Colonic mucosa (tissue), 4 donors: ENCODE data around the gene NTN3. TPM values are rescaled to one million over a fixed set of nuclear protein-coding genes. Genes with fewer than 3 reads are reported as not detected.

ENCODE experiments used
- DNase-seq: peaks from one replicate; pipeline ENCODE4 v3.0.0-alpha.2; 2020
- H3K27ac ChIP-seq: fragments of 200-600 bp; one replicate; pipeline ENCODE4 v1.8.0; 2021
- H3K27me3 ChIP-seq: fragments of 200-600 bp; one replicate; pipeline ENCODE4 v1.8.0; 2021
- H3K36me3 ChIP-seq: fragments of 200-600 bp; one replicate; pipeline ENCODE4 v1.8.0; 2021
- H3K4me1 ChIP-seq: fragments of 200-600 bp; one replicate; pipeline ENCODE4 v1.8.0; 2021; ENCODE audit warnings: mild to moderate bottlenecking
- H3K4me3 ChIP-seq: fragments of 200-600 bp; one replicate; pipeline ENCODE4 v1.8.0; 2021
- H3K9ac ChIP-seq, 2 donors: one replicate each; pipeline ENCODE4 v1.7.0; 2013; ENCODE audit warnings: control low read depth in 2 of 2, low read depth in 2 of 2, low read length in 2 of 2
- H3K9me3 ChIP-seq: fragments of 200-600 bp; one replicate; pipeline ENCODE4 v1.8.0; 2021
- CTCF ChIP-seq: fragments of 200-600 bp; IDR thresholded peaks from one replicate; pipeline ENCODE4 v1.8.0; 2022; ENCODE audit warnings: antibody characterized with exemption, mild to moderate bottlenecking
- intact Hi-C: fragments of 100-400 bp; cut with DNase I; formaldehyde crosslinking; loops from one replicate; pipeline ENCODE4 v1.14.1; 2022
- total RNA-seq, 2 donors: library from RNA; stranded (reverse); fragmentation: NEBNext Ultra II Directional in 1 of 2; extraction: Animal tissue kit (Norgen Biotek cat#: 25700) in 1 of 2; gene quantifications; one replicate each; pipeline ENCODE4 v1.2.1, GENCODE V29; 2021
- donor health status: healthy.
- donor health status: DM: no; HTN: no; CAD: no.
- donor health status: DM: no; HTN: no; CAD: no.

NTN3 gene
- total RNA-seq, 2 donors from 2014 or later: not detected

GRCh38 chr16:2458887-2459646 lies 12.0 kb upstream of the NTN3 start:
- no peaks in the 10 kb centered on the region for H3K36me3 ChIP-seq
- H3K27me3 ChIP-seq: no peaks in the 10 kb centered on the region
- peak overlapping the region; percentile 70 to 76 for H3K9ac ChIP-seq
- H3K4me3 ChIP-seq: peak overlapping the region; percentile 45
- no peak overlapping the region for H3K27ac ChIP-seq
- H3K9me3 ChIP-seq: no peaks in the 10 kb centered on the region
- DNase-seq: no peak
- no peak for TF ChIP-seq CTCF
- intact Hi-C loops: no loop called here
- no peaks in the 10 kb centered on the region for H3K4me1 ChIP-seq

- no peak within 1 kb of the TSS for H3K27ac ChIP-seq
- no peaks in the 10 kb centered on the region for H3K27me3 ChIP-seq
- no peaks in the 10 kb centered on the region for H3K36me3 ChIP-seq
- TF ChIP-seq CTCF: no peak
- DNase-seq: peak; percentile 98
- H3K4me1 ChIP-seq: no peaks in the 10 kb centered on the region
- H3K9ac ChIP-seq: peak within 1 kb of the TSS; percentile 70 to 76
- peak within 1 kb of the TSS; percentile 45 for H3K4me3 ChIP-seq
- intact Hi-C loops: no loop called here
- no peaks in the 10 kb centered on the region for H3K9me3 ChIP-seq
Observed at GRCh38 chr16:2459647-2460390, 11.3 kb upstream of the NTN3 start, which contains the start of gene TEDC2. Gene TEDC2, plus strand, starts transcription at chr16:2460109. Its CDS starts 36 bp downstream, at chr16:2460145.

GRCh38 chr16:2460391-2460713 lies 10.7 kb upstream of the NTN3 start:
- no peak for TF ChIP-seq CTCF
- no peak overlapping the region for H3K27ac ChIP-seq
- H3K9ac ChIP-seq: peak overlapping the region in 1 of 2 donors; percentile 50
- H3K4me1 ChIP-seq: no peaks in the 10 kb centered on the region
- intact Hi-C loops: no loop called here
- no peaks in the 10 kb centered on the region for H3K36me3 ChIP-seq
- no peaks in the 10 kb centered on the region for H3K9me3 ChIP-seq
- no peaks in the 10 kb centered on the region for H3K27me3 ChIP-seq
- no peak for DNase-seq
- peak overlapping the region; percentile 45 for H3K4me3 ChIP-seq

- intact Hi-C loops: no loop called here
- H3K27ac ChIP-seq: no peak overlapping the region
- H3K36me3 ChIP-seq: no peaks in the 10 kb centered on the region
- DNase-seq: no peak
- H3K4me1 ChIP-seq: no peaks in the 10 kb centered on the region
- no peak for TF ChIP-seq CTCF
- H3K9me3 ChIP-seq: no peaks in the 10 kb centered on the region
- no peaks in the 10 kb centered on the region for H3K27me3 ChIP-seq
- no peak overlapping the region for H3K4me3 ChIP-seq
- no peak overlapping the region for H3K9ac ChIP-seq
Observed at GRCh38 chr16:2460916-2461315, 10.2 kb upstream of the NTN3 start.

GRCh38 chr16:2462031-2462866 lies 8.8 kb upstream of the NTN3 start:
- Histone ChIP-seq H3K36me3 (no peaks in the 10 kb centered on the region), H3K9ac (no peak overlapping the region), H3K4me1 (no peaks in the 10 kb centered on the region), H3K27ac (no peak overlapping the region), H3K9me3 (no peaks in the 10 kb centered on the region), H3K27me3 (peaks cover 1% of the 10 kb centered on the region), H3K4me3 (no peak overlapping the region)
- DNase-seq: no peak
- intact Hi-C loops: no loop called here
- no peak for TF ChIP-seq CTCF
